ENCODE results near the gene VAV2. TPM values are rescaled to one million over a fixed set of nuclear protein-coding genes. Genes with fewer than 3 reads are reported as not detected.
A peak's percentile ranks its signal among the peaks of the same experiment; 100 is the strongest.

The VAV2 gene
- total RNA-seq, 1 donor from 2014 or later, result 47.0 TPM

GRCh38 chr9:133939171-133939785 lies 52.8 kb downstream of the VAV2 start:
- Mint-ChIP-seq H3K27me3 (ENCODE audit: low read depth) (no peaks in the 10 kb centered on the region), H3K4me1 (peaks cover 65% of the 10 kb centered on the region), H3K9me3 (no peaks in the 10 kb centered on the region), H3K36me3 (ENCODE audit: low read depth) (no peaks in the 10 kb centered on the region), H3K4me3 (no peak overlapping the region), H3K27ac (ENCODE audit: unreplicated experiment) (no peak overlapping the region)
- DNase-seq (ENCODE audit: low read depth, low spot score), result no peak
- TF ChIP-seq, protein P1, sequence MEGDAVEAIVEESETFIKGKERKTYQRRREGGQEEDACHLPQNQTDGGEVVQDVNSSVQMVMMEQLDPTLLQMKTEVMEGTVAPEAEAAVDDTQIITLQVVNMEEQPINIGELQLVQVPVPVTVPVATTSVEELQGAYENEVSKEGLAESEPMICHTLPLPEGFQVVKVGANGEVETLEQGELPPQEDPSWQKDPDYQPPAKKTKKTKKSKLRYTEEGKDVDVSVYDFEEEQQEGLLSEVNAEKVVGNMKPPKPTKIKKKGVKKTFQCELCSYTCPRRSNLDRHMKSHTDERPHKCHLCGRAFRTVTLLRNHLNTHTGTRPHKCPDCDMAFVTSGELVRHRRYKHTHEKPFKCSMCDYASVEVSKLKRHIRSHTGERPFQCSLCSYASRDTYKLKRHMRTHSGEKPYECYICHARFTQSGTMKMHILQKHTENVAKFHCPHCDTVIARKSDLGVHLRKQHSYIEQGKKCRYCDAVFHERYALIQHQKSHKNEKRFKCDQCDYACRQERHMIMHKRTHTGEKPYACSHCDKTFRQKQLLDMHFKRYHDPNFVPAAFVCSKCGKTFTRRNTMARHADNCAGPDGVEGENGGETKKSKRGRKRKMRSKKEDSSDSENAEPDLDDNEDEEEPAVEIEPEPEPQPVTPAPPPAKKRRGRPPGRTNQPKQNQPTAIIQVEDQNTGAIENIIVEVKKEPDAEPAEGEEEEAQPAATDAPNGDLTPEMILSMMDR (conservative IDR thresholded peaks at IDR 0.05), result no peak

DNA sequence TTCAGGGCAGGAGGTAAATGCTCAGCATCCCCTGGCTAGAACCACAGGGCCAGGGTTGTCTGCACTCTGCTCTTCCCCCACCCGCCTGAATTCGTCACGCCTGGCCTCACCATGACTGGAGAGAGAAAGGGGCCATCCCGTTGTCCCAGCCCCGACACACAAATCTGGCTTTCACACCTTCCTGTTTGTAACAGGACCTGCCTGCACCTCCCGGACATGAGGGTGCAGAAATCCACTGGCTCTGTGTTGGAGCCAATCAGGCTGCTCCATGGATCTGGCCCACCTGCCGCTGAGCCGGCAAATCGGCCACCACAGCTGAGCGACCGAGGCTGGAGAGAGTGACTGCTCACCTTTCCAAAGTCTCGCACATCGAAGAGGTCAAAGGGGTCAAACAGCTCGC lies 53.4 kb downstream of the VAV2 start:
- no peak for DNase-seq (ENCODE audit: low read depth, low spot score)
- peaks cover 3% of the 10 kb centered on the region for H3K36me3 Mint-ChIP-seq (ENCODE audit: low read depth)
- no peaks in the 10 kb centered on the region for H3K27me3 Mint-ChIP-seq (ENCODE audit: low read depth)
- H3K4me1 Mint-ChIP-seq, result peaks cover 65% of the 10 kb centered on the region
- H3K27ac Mint-ChIP-seq (ENCODE audit: unreplicated experiment), result no peak overlapping the region
- H3K9me3 Mint-ChIP-seq, result no peaks in the 10 kb centered on the region
- TF ChIP-seq, protein P1 (conservative IDR thresholded peaks at IDR 0.05), result no peak
- no peak overlapping the region for H3K4me3 Mint-ChIP-seq

- Mint-ChIP-seq H3K27ac (ENCODE audit: unreplicated experiment) (no peak overlapping the region), H3K9me3 (peaks cover 5% of the 10 kb centered on the region), H3K36me3 (ENCODE audit: low read depth) (peaks cover 10% of the 10 kb centered on the region), H3K4me1 (peaks cover 69% of the 10 kb centered on the region), H3K27me3 (ENCODE audit: low read depth) (no peaks in the 10 kb centered on the region), H3K4me3 (no peak overlapping the region)
- DNase-seq (ENCODE audit: low read depth, low spot score), result no peak
- TF ChIP-seq, protein P1 (conservative IDR thresholded peaks at IDR 0.05), result no peak
Observed at GRCh38 chr9:133938086-133938485, 54.0 kb downstream of the VAV2 start.

- no peaks in the 10 kb centered on the region for H3K27me3 Mint-ChIP-seq (ENCODE audit: low read depth)
- no peak overlapping the region for H3K27ac Mint-ChIP-seq (ENCODE audit: unreplicated experiment)
- H3K9me3 Mint-ChIP-seq, result peaks cover 5% of the 10 kb centered on the region
- no peak overlapping the region for H3K4me3 Mint-ChIP-seq
- peaks cover 10% of the 10 kb centered on the region for H3K36me3 Mint-ChIP-seq (ENCODE audit: low read depth)
- TF ChIP-seq, protein P1 (conservative IDR thresholded peaks at IDR 0.05), result no peak
- DNase-seq (ENCODE audit: low read depth, low spot score), result no peak
- H3K4me1 Mint-ChIP-seq, result peaks cover 68% of the 10 kb centered on the region
Observed at GRCh38 chr9:133937120-133937519, 55.0 kb downstream of the VAV2 start.

GRCh38 chr9:133935328-133936005 lies 56.7 kb downstream of the VAV2 start:
- Mint-ChIP-seq H3K4me3 (no peak overlapping the region), H3K9me3 (peaks cover 5% of the 10 kb centered on the region), H3K27me3 (ENCODE audit: low read depth) (no peaks in the 10 kb centered on the region), H3K27ac (ENCODE audit: unreplicated experiment) (peak overlapping the region; percentile 67), H3K4me1 (peaks cover 65% of the 10 kb centered on the region), H3K36me3 (ENCODE audit: low read depth) (peaks cover 14% of the 10 kb centered on the region)
- TF ChIP-seq, protein P1 (conservative IDR thresholded peaks at IDR 0.05), result no peak
- DNase-seq (ENCODE audit: low read depth, low spot score), result no peak
